ENCODE data around the gene SHISA9.

The SHISA9 gene

DNA sequence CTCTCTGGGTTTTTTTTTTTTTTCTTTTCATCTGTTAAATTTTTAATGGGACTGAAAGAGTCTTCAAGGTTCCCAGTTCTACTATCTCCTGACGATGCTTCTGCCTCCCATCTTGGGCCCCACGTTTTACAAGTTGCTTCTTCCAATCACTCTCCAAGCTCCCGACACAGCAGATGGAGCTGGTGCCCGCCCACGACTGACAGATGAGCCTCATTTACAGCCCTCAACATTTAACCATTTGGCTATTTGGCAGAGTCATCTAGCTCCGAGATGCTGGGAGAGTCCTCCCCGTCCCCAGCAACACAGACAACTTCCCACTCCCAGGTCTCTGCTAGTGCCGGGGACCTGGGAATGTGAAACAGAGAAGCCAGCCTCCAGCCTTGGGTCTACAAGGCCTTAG lies 276.9 kb downstream of the SHISA9 start:
- no peak for DNase-seq (ENCODE audit: low read depth in 2 of 2)

DNA sequence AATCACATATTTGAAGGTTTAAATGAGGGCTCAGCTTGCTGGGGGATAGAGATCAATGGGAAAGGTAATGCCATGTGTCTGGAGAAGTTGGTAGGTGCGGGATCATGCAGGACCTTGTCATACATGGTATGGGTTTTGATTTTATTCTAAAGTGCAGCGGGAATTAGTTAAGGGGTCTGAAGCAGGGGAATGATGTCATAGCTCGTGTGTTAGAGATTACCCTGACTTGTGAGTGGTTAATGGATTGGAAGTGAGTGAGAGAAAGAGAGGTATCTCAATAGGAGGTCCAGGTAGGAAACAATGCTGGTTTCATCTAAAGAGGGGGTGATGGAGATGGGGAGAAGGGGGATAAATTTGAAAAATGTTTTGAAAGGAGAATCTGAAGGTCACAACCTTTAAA lies 280.0 kb downstream of the SHISA9 start:
- no peak for DNase-seq (ENCODE audit: low read depth in 2 of 2)

DNA sequence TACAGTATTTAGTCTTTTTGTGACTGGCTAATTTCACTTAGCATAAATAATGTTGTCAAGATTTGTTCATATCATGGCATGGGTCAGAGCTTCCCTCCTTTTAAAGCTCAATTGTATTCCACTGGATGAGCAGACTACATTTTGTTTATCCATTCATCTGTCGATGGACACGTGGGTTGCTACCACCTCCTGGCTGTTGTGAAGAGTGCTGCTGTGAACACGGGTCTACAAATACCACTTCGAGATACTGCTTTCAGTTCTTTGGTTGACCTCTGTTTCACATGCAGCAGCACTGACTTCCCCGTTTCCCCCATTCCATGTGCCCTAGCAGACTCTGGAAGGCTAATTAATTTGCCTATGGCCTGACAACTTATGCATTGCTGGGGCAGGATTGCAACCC lies 285.4 kb downstream of the SHISA9 start:
- no peak for DNase-seq (ENCODE audit: low read depth in 2 of 2)

DNA sequence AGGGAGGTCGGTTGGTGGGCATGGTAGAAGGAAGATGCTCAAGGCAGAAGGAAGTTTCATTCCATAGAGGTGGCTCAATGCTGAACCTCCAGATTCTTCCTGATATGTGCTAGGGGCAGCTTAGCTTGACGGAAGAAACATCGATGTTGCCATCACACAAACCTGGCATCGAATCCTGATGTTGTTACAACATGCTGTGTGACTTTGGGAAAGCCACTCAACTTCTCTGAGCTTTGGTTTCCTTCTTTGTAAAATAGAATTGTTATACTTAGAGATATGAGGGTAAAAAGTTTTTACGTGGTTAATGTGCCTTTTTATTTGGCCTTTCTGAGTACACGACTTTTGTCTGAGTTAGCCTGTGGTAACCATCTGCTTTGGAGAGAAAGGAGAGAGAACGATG lies 287.9 kb downstream of the SHISA9 start:
- no peak for DNase-seq (ENCODE audit: low read depth in 2 of 2)

DNA sequence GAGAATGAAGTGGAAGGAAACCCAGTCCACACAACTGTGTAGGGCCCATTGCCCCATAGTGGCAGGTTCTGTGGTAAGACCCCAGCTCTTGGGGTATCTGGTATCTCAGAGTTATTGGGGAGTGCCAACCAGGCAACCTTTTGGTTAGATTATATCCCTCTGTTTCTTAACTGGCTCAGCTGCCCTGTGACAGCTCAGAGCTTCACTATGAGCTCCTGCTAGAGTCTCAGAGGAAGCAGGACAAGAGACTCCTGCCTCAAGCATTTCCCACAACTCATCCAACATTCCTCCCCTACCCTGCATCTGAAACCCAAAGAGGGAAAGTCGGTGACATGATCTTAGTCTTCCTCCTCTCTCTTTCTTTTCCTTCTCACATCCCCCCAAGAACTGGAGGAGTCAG lies 292.3 kb downstream of the SHISA9 start:
- DNase-seq (ENCODE audit: low read depth in 2 of 2) = no peak

DNA sequence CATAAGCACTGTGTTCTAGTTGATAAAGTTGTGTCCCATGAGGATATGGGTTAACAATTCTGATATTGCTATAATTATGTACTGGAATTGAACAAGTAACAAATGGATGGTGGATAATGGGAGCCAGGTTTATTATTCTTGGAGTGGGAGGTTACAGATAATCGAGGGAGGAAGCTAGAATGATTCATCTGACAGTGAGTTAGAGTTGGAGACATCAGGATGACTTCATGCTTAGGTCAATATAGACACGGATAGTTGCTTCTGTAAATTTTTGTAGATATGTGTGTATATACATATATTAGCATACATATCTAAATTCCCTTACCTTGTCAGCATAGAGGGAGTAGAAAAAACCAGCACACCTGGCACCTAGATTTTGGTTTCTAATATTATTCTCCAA lies 293.4 kb downstream of the SHISA9 start:
- DNase-seq (ENCODE audit: low read depth in 2 of 2) = no peak

DNA sequence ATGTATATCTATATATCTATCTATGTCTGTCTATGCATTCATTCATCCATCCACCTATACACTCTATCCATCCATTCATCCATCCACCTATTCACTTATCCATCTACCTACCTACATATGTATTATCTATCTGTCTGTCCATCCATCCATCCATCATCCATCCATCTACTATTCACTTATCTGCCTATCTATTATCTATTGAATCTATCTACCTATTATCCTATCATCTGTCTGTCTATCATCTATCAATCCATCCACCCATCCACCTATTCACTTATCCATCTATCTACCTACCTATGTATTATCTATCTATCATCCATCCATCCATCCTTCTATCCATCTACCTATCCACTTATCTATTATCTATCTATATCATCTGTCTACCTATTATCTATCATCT lies 302.3 kb downstream of the SHISA9 start:
- no peak for DNase-seq (ENCODE audit: low read depth in 2 of 2)

DNA sequence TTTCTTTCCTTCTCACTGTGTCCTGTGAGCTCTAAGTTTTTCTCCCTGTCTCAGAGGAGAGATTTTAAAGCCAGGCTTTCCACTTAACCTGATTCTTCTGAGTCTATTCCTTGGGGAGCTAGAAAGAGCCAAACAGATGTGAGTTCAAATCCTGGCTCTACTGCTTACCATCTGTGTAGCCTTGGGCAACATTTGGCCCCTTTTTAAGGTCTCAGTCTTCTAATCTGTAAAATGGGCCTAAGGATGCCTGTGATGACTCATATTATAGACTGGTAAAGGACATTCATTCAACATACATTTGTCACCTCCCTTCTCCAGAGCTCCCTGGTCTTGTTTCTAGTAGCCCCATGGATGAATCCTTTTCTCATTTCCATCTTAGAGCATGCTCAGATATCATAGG lies 304.0 kb downstream of the SHISA9 start:
- DNase-seq (ENCODE audit: low read depth in 2 of 2) = no peak

DNA sequence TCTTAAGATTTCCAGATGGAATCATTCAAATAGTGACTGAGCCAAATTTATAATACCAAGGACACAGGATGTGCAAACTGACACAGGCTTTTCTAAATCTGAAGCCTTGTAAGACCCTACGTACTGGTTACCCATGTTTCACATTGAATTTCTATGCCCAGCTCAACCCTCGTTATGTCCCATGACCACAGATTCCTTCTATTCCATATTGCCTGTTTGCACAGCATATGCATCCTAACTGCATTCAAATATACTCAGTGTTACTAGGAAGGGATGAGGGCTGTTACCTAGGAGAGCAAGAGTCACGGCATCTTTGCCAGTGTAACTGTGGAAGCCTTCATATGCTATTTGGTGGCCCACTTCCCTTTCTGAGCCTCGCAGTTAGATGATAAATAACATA lies 305.2 kb downstream of the SHISA9 start:
- DNase-seq (ENCODE audit: low read depth in 2 of 2) = no peak

DNA sequence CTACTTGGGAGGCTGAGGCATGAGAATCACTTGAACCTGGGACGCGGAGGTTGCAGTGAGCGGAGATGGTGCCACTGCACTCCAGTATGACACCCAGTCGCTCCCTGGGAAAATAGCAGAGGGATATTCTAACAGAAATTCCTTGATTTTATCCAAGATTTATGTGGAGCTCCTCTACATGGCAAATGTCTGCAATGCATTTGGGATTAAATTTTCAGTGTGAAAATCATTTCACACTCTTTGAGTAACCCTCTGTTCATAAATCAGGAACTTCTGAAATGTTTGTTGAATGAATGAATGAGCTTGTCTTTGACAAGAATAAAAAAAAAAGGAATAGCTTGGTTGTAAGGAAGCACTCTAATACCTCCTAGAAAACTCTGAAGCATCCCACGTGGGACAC lies 305.8 kb downstream of the SHISA9 start:
- DNase-seq (ENCODE audit: low read depth in 2 of 2) = no peak

DNA sequence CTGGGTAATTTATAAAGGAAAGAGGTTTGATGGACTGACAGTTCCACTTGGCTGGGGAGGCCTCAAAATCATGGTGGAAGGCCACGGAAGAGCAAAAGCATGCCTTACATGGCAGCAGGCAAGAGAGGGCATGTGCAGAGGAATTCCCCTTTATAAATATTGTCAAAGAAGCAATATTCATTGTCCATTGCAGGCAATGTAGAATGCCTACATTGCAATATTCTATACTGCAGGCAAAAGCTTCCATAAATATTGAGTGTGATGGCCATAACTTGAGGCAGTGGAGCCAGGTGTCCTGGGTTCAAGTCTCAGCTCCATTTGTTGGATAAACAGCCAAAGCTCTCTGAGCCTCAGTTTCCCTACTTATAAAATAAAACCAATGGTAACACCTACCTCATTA lies 322.3 kb downstream of the SHISA9 start:
- DNase-seq (ENCODE audit: low read depth in 2 of 2) = no peak

DNA sequence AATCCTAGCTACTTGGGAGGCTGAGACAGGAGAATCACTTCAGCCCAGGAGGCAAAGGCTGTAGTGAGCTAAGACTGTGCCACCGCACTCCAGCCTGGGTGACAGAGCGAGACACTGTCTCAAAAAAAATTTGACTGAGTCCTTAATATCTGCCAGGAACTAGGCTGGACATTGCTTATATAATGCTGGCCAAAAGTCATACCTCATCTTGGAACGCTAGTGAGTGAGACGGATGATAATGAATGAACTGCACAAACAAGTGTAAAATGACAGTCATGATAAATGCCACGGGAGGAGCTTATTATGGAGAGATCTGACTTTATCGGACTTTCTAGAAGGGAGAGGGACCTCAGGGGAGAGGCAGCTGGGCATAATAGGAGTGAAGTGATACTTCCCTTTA lies 327.6 kb downstream of the SHISA9 start:
- no peak for DNase-seq (ENCODE audit: low read depth in 2 of 2)

DNA sequence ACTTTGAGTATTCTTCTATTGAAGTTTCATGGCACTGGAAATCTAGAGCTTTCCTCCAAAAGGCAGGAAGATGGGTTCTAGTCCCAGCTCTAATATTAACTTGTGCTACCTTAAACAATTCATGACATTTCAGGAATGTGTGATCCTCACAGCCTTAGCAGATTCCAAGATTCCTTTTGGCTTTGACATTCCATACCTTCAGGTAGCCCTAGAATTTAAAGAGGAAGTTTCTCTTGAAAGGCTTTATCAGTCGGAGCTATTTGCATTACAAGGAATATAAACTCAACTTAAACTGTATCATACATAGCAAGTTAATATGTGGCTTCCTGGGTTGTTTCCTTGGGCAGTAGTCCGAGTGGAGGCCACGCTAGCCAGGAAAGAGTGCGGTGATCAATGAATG lies 330.0 kb downstream of the SHISA9 start:
- DNase-seq (ENCODE audit: low read depth in 2 of 2) = no peak

DNA sequence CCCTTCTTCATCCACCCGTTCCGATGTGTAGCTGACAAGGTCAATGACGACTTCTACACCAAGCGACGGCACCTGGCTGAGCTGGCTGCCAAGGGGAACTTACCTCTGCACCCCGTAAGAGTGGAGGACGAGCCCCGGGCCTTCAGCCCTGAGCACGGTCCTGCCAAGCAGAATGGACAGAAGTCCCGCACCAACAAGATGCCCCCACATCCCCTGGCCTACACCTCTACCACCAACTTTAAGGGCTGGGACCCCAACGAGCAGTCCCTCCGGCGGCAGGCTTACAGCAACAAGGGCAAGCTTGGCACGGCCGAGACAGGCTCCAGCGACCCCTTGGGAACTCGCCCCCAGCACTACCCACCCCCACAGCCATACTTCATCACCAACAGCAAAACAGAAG lies 333.6 kb downstream of the SHISA9 start:
- DNase-seq (ENCODE audit: low read depth in 2 of 2) = no peak

DNA sequence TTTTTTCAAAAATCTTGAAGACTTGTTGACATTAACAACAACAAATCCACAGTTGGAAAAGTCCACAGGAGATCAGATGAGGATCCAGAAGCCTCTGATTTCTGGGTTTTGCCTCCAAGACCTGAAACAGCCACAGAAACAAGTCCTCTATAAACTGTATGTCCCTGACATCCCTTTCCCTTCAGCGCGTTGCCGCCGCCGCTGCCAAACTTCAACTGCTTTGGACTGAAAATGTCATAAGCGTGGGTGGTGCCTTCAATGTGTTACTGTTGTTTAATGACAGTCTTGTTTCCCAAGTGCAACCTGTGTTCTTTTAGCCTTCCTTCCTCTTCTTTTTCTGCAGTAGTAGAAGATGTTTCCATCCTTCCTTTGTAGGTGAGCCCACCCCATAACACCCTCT lies 334.9 kb downstream of the SHISA9 start:
- DNase-seq (ENCODE audit: low read depth in 2 of 2) = no peak

DNA sequence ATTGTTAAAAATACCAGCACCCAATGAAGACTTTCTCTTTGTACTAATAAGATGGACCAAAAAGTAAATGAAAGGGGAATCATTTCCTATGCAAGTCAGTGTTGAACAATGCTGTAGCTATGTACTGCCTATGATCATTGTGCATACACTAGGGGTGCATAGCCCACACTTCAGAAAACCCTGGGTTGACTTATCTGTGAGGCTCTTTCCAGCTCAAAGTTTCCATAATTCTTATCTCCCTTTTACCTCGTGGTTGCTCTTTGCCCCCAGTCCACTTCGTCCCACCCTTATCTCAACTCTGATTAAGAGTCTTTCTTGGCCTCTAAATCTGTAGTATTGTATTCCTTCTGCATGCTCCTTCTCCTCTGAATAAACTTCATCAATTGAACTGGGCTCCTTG lies 336.8 kb downstream of the SHISA9 start:
- no peak for DNase-seq (ENCODE audit: low read depth in 2 of 2)

DNA sequence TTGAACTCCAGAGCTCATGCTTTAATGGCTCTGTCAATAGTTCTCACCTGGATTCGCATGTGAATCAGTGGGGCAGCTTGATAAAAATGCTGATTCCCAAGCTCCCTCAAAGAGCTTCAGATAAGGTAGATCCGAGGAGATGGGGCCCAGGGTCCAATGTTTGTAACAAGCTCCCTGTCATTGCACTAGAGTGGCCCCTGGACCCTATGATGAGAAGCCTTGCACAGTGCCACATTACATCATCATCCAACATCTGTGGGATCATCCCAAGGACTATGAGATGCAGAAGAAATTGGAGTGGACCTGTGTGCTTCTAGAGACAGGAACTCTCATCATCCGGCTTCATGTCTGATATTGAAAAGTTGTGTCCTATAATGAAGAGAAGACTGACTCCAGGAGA lies 340.8 kb downstream of the SHISA9 start:
- no peak for DNase-seq (ENCODE audit: low read depth in 2 of 2)

DNA sequence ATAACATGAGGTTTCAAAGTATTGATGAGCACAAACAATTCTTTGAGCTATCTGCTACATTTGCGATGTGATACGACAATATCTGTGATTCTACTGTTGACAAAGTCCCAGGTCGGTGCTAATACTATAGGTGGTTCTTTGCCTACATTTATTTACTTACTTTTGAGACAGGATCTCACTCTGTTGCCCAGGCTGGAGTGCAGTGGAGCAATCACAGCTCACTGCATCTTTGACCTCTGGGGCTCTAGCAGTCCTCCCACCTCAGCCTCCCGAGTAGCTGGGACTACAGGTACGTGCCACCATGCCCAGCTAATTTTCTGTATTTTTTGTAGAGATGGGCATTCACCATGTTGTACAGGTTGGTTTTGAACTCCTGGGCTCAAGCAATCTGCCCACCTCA lies 343.4 kb downstream of the SHISA9 start:
- DNase-seq (ENCODE audit: low read depth in 2 of 2) = no peak

DNA sequence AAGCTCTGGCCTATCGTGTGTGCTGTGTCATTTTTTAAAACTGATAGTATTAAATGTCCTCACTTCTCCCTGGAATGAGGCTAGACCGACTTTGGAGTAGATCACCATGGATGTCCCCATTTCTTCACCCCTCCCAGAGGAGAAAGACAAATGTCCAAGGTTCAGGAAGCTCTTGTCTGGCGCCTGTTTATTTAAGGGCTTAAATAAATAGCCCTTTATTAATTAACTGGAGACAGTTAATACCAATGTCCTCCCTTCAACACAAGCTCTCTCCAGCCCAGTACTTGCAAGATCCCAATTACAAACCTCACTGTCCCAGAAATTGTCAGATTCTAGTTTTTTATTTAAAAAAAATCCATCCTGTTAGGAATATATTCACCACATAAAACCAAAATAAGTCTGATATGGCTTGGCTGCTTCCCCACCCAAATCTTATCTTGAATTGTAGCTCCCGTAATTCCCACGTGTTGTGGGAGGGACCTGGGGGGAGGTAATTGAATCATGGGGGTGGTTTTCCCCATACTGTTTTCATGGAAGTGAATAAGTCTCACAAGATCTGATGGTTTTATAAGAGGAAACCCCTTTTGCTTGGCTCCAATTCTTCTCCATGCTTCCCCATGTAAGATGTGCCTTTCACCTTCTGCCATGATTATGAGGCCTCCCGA lies 344.4 kb downstream of the SHISA9 start:
- DNase-seq (ENCODE audit: low read depth in 2 of 2) = no peak

DNA sequence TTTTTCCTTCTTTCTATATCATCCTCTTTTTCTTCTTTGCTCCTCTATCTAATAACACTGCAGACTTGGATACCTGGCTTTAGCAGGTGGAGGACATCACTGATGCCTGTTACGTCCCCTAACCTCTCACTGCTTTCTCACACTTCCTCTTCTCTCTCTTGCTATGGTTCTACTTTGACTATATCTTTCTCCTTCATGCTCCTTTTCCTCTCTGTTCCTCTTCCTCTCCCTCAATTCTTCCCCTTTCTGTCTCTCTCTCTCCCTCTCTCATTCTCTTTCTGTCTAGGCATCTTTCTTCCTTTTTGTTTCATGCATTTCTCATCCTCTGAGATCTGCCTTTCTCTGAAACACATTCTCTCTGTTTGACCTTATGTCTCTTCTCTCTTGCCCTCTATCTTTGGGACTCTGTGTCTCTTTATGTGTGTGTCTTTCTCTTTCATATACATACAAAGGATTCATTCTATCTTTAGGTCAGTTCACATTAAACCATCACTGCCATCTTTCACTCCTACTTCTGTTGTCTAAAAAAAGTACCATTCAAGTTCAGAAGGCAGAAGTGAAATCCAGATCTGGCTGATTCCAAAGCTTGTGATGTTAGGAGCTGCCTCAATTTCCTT lies 353.7 kb downstream of the SHISA9 start:
- no peak for DNase-seq (ENCODE audit: low read depth in 2 of 2)

DNA sequence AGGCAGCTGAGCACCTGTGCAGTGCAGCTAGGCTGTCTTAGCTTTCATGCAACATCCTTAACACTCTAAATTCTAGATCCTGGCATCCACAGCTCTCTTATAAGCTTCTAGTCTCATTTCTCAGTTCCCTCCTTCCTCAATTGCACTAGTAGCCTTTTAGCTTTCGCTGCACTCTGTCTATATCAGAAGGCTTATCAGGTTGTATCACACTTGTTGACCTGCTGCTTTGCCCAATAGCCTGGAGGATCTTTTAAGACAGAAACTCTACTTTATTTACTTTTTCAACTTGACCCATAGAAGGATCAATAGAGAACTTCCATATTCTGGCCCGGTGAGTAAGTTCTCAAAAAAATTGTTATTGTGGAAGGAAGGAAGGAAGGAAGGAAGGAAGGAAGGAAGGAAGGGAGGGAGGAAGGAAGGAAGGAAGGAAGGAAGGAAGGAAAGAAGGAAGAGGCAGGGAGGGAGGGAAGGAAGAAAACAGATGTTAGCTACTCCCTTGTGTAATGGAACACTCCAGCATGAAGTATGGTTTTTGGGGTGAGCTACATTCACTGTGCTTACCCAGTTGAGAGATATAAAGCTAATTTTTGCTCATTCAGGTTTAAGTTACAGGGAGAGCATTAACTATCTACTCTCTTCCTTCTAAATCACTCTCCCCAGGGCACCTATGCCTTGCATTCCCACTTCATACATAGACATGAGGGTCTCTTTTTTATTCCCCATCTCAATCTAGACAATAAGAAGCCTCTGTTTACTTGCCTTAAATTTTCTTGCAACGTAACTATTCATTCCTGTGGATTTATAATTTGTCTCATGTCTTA lies 361.1 kb downstream of the SHISA9 start:
- DNase-seq (ENCODE audit: low read depth in 2 of 2) = no peak

DNA sequence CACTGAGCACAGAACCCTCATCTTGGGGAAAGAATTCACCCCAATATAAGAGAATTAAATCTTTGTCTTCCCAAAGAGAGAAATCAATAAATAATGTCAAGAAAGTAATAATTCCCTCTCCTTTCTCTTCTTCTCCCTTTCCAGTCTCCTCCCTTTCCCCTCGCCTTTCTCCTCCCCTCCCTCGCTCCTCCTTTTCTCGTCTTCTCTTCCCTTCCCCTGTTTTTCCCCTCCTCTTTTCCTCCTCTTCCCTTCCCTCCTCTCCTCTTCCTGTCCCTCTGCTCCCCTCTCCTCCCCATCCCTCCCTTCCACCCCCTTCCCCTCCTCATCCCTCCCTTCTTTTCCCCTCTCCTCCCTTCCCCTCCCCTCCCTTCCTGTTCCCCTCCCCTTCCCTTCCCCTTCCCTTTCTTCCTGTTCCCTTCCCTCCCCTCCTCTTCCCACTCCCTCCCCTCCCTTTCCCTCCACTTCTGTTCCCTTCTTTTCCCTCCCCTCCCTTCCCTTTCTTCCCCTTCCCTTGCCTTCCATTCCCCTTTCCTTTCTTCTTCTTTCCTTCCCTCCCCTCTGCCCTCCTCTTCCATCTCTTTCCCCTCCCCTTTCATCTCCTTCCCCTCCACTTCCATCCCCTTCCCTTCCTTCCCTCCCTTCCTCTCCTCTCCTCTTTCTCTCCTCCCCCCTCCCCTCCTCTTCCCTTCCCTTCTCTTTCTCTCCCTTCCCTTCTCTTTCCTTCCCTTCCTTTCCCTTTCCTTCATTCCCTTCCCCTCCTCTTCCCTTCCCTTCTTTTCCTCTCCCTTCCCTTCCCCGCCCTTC lies 363.6 kb downstream of the SHISA9 start:
- DNase-seq (ENCODE audit: low read depth in 2 of 2) = no peak
